Rectal smooth muscle tissue (tissue), 1 donor: Measurements from ENCODE around the gene SIDT2.

Experiments used
- H3K27ac ChIP-seq: one replicate; pipeline ENCODE4 v1.7.0; 2013; ENCODE audit warnings: low read depth, low read length, inconsistent platforms
- H3K27me3 ChIP-seq: one replicate; pipeline ENCODE4 v1.7.0; 2013; ENCODE audit warnings: low read length; ENCODE audit not compliant: control insufficient read depth, insufficient read depth
- H3K36me3 ChIP-seq: one replicate; pipeline ENCODE4 v1.7.0; 2013; ENCODE audit warnings: low read length; ENCODE audit not compliant: control insufficient read depth, insufficient read depth
- H3K4me1 ChIP-seq: one replicate; pipeline ENCODE4 v1.7.0; 2013; ENCODE audit warnings: low read length; ENCODE audit not compliant: control insufficient read depth, insufficient read depth
- H3K4me3 ChIP-seq: one replicate; pipeline ENCODE4 v1.7.0; 2013; ENCODE audit warnings: low read length
- H3K9ac ChIP-seq: one replicate; pipeline ENCODE4 v1.7.0; 2013; ENCODE audit warnings: low read length

SIDT2 gene

DNA sequence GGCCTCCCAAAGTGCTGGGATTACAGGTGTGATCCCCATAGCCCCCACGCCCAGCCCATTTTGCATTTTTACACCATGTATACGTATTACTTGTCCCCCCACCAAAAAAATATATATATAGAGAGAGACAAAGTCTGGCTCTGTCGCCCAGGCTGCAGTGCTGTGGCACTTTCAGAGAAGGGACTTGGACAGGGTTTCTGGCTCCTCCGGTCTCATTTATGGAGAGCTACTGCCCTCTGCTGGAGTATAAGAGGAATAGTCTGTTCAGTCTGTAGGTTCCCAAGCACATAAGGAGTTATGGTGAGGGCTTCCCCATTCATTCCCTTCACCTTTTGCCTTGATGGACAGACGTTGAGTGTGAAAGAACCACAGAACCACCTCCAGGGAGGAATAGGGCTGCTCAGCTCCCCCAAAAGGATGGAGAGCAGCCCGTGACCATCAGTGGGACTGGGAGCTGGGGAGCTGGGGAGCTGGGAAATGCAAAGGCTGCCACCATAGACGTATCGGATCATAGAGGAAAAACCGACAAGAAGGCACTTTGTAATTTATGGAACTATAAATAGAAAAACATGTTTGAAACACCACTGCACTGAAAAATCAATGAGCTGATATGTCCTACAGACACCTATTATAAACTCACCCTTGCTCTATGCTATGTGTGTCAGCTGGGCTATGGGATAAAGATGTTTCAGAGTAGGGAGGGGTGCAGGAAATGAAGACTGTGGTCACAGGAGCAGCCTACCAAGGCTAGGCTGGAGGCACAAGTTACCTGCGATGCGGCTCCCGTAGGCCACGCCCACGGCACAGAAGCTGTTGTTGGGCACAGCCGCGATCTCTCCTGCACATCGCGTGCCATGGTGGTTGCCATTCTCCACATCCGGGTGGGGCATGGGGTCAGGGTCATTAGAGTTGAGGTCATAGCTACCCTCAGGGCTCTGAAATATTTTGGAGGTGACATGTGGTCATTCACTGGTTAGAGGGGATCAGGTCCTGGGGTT lies 48.1 kb downstream of the SIDT2 start:
- Histone ChIP-seq H3K4me1 (peaks cover 32% of the 10 kb centered on the region), H3K27me3 (no peaks in the 10 kb centered on the region), H3K36me3 (peaks cover 36% of the 10 kb centered on the region), H3K4me3 (no peak overlapping the region), H3K9ac (no peak overlapping the region), H3K27ac (no peak overlapping the region)

DNA sequence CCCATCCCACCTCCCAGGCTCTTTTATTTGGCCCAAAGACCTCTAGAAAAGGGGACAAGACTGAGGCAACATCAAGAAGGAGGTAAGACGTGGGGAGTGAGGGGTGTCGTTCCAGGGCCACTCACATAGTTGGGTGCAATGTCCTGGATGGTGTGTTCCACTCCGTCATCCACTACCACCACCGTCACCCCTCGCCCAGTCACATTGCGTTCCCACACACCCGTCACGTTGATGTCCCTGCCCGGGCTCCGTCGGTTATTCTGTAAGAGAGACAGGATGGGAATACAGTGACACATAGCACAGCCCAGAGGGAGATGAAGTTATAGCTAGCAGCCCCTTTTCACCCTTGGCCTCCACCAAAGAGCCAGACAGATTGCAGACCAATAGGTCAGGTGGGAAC lies 49.5 kb downstream of the SIDT2 start:
- peaks cover 33% of the 10 kb centered on the region for H3K36me3 ChIP-seq
- no peak overlapping the region for H3K4me3 ChIP-seq
- no peak overlapping the region for H3K9ac ChIP-seq
- no peak overlapping the region for H3K27ac ChIP-seq
- no peaks in the 10 kb centered on the region for H3K27me3 ChIP-seq
- peaks cover 21% of the 10 kb centered on the region for H3K4me1 ChIP-seq

DNA sequence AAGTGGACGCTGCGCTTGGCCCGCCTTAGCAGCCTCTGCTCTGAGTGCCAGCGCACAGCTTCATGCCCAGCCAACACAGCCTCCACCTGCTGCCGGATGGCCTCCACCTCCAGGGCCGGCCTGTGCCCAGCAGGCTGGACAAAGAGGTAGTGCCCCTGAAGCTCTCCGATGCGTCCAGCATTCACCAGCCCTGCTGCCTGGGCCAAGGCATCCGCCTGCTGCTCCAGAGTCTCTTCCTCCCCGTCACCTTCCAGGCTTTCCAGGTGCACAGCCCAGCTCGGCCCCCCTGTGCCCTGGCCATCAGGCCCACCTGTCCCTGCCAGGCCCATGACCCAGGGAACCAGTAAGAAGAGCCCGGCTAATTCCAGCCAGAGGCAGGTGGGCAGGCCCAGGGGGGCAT lies 50.9 kb downstream of the SIDT2 start:
- Histone ChIP-seq H3K27ac (no peak overlapping the region), H3K4me3 (no peak overlapping the region), H3K9ac (no peak overlapping the region), H3K36me3 (peaks cover 26% of the 10 kb centered on the region), H3K4me1 (peaks cover 19% of the 10 kb centered on the region), H3K27me3 (no peaks in the 10 kb centered on the region)

DNA sequence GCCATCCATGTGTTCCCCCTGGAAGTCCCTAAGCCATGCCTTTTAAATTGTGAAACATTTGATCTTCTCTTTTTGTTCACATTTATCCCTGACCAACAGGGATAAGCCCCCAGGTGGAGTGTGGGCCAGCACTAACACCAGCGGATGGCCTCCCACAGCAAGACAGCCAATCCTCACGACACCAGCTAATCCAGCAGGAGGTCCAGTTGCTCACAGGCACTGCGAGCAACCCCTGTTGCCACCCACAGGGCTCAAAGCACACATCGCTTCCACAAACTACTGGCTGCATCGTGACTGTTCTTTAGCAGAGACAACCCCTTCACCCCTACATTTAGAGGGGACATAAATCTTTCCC lies 51.4 kb downstream of the SIDT2 start:
- Histone ChIP-seq H3K36me3 (peaks cover 26% of the 10 kb centered on the region), H3K9ac (no peak overlapping the region), H3K4me3 (peak overlapping the region; percentile 33), H3K4me1 (peaks cover 19% of the 10 kb centered on the region), H3K27me3 (no peaks in the 10 kb centered on the region), H3K27ac (no peak overlapping the region)

DNA sequence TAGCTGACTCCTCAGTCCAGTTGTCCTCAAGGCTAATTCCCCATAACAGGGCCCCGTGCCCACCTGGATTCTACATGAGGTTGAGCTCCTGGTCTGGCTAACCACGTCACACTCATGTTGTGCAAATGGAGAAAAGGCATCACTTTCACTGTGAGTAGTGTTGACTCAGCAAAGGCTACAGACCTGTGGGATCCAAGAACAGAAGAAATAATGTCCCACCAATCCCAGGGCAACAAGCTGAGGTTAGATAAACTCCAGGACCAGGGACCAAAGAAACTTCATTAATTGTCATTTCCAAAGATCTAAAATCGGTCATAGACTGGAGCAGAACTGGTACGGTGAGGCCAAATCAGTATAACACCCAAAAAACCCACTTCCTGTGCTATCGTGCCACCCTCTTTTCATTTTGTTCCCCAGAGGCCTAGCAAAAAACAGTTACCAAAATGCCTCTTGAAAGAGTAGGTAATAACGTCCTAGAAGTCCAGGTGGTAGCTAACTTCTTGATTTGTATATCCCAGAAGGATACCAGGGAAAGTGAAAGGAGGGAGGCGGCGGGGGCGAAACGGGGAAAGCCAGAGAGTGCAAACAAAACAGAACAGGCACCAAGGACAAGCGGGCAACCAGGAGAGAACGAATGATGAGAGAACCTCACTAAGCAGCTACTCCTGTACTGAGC lies 51.9 kb downstream of the SIDT2 start:
- Histone ChIP-seq H3K4me3 (peak overlapping the region; percentile 97), H3K9ac (no peak overlapping the region), H3K36me3 (peaks cover 26% of the 10 kb centered on the region), H3K27me3 (no peaks in the 10 kb centered on the region), H3K4me1 (peaks cover 19% of the 10 kb centered on the region), H3K27ac (no peak overlapping the region)

DNA sequence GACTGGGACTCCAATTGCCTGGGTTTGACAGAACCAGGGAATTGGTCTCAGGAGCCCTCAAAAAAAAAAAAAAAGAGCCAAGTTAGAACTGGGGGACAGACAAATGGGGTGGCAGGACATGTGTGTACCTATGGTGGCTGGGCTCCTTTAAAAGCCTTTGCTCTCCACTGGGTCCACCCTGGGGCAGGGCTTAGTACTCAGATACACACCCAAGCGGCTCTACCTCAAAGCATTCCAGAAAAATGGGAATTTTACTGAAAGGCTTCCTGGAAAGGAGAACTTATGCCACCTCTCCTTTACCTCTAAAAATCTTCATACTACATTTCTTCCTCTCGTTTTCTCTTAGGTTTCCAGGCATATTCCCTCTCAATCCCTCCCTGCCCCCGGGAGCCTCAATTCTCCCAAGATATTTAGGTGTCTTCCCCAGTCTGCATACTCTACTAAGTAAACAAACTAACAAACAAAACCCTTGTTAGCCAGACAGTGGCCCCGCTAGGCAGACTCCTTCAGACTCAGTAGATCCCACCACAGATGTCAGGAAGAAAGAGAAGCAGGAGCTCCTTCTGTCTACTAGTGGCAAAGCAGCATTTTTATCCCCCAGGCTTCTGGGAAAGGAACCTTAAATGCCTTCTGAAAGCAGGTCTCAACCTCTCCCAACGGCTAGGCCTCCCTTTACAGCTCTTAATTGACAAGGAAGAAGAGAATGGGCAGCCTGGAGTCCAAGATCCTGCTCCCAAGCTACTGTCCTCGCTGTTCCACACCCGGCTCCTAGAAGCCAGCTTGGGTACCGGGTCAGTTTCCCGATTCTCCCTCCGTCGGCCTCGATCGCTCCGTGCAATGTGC lies 52.7 kb downstream of the SIDT2 start:
- H3K4me3 ChIP-seq: peak overlapping the region; percentile 97
- peak overlapping the region; percentile 97 for H3K27ac ChIP-seq
- peaks cover 26% of the 10 kb centered on the region for H3K36me3 ChIP-seq
- no peaks in the 10 kb centered on the region for H3K27me3 ChIP-seq
- H3K9ac ChIP-seq: peak overlapping the region; percentile 80
- H3K4me1 ChIP-seq: peaks cover 19% of the 10 kb centered on the region

DNA sequence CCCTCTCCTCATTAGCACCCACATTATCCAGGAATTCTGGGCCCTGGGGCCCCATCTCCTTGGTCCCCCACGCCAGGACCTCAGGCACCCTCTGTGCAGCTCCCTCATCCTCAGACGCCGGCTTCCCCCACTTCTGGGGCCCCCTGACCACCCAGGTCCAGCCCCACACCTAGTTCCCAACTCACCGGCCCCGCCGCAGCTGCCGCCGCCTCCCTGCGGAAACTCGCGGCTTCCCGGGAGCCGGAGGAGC lies 53.2 kb downstream of the SIDT2 start, which contains the start of gene PCSK7:
TSS of gene PCSK7 (minus strand) at position 232 of the 250 bp plus-strand sequence. CDS start 2,229 bp downstream, outside the sequence.
- H3K27ac ChIP-seq: peak within 1 kb of the TSS; percentile 97
- peak within 1 kb of the TSS; percentile 92 for H3K9ac ChIP-seq
- peak within 1 kb of the TSS; percentile 97 for H3K4me3 ChIP-seq
- peaks cover 19% of the 10 kb centered on the region for H3K4me1 ChIP-seq
- no peaks in the 10 kb centered on the region for H3K27me3 ChIP-seq
- peaks cover 26% of the 10 kb centered on the region for H3K36me3 ChIP-seq

DNA sequence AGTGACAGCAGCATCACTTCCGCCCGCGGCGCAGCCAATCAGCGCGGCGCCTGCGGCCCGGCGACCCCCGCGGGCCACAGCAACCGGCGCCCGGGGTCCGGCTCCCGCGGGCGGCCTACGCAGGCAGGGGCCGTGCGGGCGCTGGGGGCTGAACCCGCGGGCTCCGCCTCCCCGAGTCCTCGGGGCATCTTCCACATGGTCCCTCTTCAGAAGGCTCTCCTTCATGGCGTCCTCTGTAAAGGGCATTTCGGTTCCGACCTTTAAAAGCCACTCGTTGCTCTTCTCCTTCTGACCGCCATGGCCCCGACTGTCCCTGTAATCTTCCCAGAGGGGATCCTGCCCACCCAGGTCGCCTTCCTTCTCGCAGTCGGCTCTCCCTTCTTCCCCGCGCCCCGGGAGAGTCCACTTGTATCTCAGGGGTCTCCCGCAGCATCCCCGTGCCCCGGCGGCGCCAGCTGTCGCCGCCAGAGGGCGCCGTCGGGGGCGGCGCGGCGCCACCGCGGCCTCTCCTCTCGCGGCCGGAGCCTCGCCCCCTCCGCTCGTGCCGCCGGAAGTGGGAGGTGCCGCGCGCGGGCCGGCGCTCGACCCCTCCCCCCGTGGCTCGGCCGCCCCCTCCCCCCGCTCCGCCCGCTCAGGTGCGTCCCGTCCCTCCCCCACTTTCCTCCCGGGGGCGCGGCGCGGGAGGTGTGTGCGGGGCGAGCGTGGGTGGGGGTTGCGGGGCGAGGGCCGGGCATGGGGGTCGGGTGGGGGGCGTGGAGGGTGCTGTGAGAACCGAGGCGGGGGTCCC lies 53.7 kb downstream of the SIDT2 start, which contains the start of gene RNF214:
TSS of gene RNF214 (plus strand) at position 580 of the 787 bp plus-strand sequence. CDS start 1,602 bp downstream, outside the sequence.
- H3K9ac ChIP-seq: peak within 1 kb of the TSS; percentile 92
- no peaks in the 10 kb centered on the region for H3K27me3 ChIP-seq
- peaks cover 19% of the 10 kb centered on the region for H3K4me1 ChIP-seq
- H3K27ac ChIP-seq: peak within 1 kb of the TSS; percentile 97
- peaks cover 22% of the 10 kb centered on the region for H3K36me3 ChIP-seq
- H3K4me3 ChIP-seq: peak within 1 kb of the TSS; percentile 97

DNA sequence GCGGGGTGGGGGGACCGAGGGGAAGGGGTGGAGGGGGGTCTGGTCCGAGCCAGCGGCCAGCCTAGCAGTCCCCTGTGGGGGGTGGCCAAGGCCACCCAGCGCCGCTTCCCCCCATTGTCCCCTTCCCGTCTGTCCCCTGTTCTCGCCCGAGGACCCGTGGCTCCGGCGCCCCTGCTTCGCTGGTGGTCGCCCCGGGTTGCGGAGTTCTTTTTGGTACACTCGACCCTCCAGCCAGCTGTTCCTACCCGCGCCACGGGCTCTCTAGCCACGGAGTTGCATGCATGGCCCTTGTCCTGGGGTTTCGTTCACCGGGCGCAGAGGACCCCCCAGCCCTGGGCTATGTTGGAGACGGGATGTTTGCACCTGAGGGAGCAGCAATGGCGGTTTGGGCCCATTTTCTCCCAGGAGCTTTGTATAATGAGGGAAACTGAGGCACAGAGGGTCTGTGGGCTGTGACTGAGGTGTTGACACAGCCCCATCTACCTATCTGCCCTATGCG lies 54.4 kb downstream of the SIDT2 start:
- peaks cover 18% of the 10 kb centered on the region for H3K36me3 ChIP-seq
- peak overlapping the region; percentile 89 for H3K4me3 ChIP-seq
- H3K27ac ChIP-seq: peak overlapping the region; percentile 71
- no peaks in the 10 kb centered on the region for H3K27me3 ChIP-seq
- H3K9ac ChIP-seq: peak overlapping the region; percentile 68
- H3K4me1 ChIP-seq: peaks cover 19% of the 10 kb centered on the region

DNA sequence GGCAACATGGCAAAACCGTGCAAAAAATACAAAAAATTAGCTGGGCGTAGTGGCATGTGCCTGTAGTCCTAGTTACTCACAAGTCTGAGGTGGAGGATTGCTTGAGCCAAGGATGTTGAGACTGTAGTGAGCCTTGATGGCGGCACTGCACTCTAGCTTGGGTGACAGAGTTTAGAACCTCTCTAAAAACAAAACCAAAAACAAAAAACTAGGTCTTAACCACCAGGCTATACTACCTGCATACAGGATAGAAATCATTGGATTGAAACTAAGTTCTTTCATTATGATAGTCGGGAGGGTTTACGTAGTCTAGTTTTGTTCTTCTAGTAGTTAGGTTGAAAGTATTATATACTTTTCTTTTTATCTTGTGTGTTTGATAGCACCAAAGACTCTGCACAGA lies 59.7 kb downstream of the SIDT2 start:
- Histone ChIP-seq H3K4me1 (peaks cover 5% of the 10 kb centered on the region), H3K4me3 (no peak overlapping the region), H3K36me3 (peaks cover 3% of the 10 kb centered on the region), H3K9ac (no peak overlapping the region), H3K27me3 (no peaks in the 10 kb centered on the region), H3K27ac (no peak overlapping the region)

DNA sequence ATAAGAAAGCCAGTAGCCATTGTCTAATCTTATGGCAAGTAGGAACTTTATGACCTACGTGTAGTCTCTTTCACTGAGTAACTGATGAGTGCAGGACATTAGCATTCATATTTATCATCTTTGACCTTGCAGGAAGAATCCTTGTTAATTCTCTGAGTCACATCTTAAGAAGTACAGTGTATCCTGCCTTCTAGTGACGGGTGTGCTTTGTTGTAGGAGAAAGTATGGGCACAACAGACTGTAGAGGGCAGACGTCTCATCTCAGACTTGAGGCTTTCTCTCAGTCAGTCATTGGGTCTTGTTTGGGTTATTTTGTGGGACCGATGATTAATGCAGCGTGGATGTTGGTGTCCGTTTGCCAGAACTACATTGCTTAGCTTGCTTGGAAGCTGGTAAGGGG lies 60.8 kb downstream of the SIDT2 start:
- Histone ChIP-seq H3K27me3 (no peaks in the 10 kb centered on the region), H3K4me3 (no peak overlapping the region), H3K36me3 (peaks cover 3% of the 10 kb centered on the region), H3K9ac (no peak overlapping the region), H3K27ac (no peak overlapping the region), H3K4me1 (no peaks in the 10 kb centered on the region)
